GM12878 (cell line): Measurements from ENCODE around the gene ECEL1. TPM values are rescaled to one million over a fixed set of nuclear protein-coding genes. Genes with fewer than 3 reads are reported as not detected.

Experiments
- EP300 ChIP-seq, 2 experiments: fragments of 150-350 bp in 1 of 2; IDR thresholded peaks; 2 replicates each; pipeline ENCODE4 v1.6.1; 2011 to 2012; ENCODE audit warnings: low read depth in 2 of 2, low read length in 2 of 2, borderline replicate concordance in 1 of 2, improper control_type of control experiment in 1 of 2, inconsistent platforms in 1 of 2; ENCODE audit not compliant: control insufficient read depth in 1 of 2
- KLF5 ChIP-seq: fragments of 450-650 bp; IDR thresholded peaks from 2 replicates; pipeline ENCODE4 v1.6.1; 2014; ENCODE audit warnings: mild to moderate bottlenecking; ENCODE audit not compliant: partially characterized antibody
- MEF2A ChIP-seq: IDR thresholded peaks from 2 replicates; pipeline ENCODE4 v1.6.1; 2011; ENCODE audit warnings: low read depth, mild to moderate bottlenecking, low read length, moderate library complexity; ENCODE audit not compliant: insufficient read depth
- PML ChIP-seq: IDR thresholded peaks from 2 replicates; pipeline ENCODE4 v1.6.1; 2012; ENCODE audit warnings: low read length, inconsistent platforms
- RAD21 ChIP-seq: IDR thresholded peaks from 2 replicates; pipeline ENCODE4 v1.6.1; 2011; ENCODE audit warnings: mild to moderate bottlenecking, low read depth, low read length, moderate library complexity; ENCODE audit not compliant: insufficient read depth
- SMAD5 ChIP-seq: IDR thresholded peaks from 2 replicates; pipeline ENCODE4 v1.6.1; 2016; ENCODE audit warnings: antibody characterized with exemption, low read depth
- TCF12 ChIP-seq: IDR thresholded peaks from 2 replicates; pipeline ENCODE4 v1.6.1; 2011; ENCODE audit warnings: low read depth, mild to moderate bottlenecking, low read length
- polyA plus RNA-seq, 11 experiments: library from polyadenylated mRNA; depleted of rRNA in 4 of 11; unstranded in 6 of 11; stranded (reverse) in 5 of 11; fragments of >200 nt; fragmentation: Nextera tagmentation in 4 of 11; fragmentation: Illumina TruSeq in 1 of 11; extraction: Ambion mirVana in 4 of 11; extraction: Trizol in 1 of 11; gene quantifications; 1 replicate in 1 of 11; 2 replicates in 10 of 11; pipeline versions ENCODE4 v1.2.1 to v1.2.3, GENCODE V29; 2011 to 2016; ENCODE audit warnings: inconsistent platforms in 2 of 11, missing spikeins in 2 of 11, low read depth in 1 of 11
- total RNA-seq, 4 experiments: library from RNA; depleted of rRNA in 3 of 4; stranded (reverse); fragments of >200 nt in 3 of 4; fragmentation: Illumina TruSeq in 1 of 4; extraction: Trizol in 1 of 4; gene quantifications; 2 replicates each; pipeline versions ENCODE4 v1.2.1 to v1.2.3, GENCODE V29; 2013 to 2021
- TF ChIP-seq, protein P1 (sequence below): fragments of 450-650 bp; conservative IDR thresholded peaks from 2 replicates; pipeline ENCODE4 v1.6.1; 2017; ENCODE audit warnings: mild to moderate bottlenecking, moderate library complexity
- TF ChIP-seq, protein P2 (sequence below): IDR thresholded peaks from 2 replicates; pipeline ENCODE4 v1.6.1; 2011; ENCODE audit warnings: low read depth, mild to moderate bottlenecking, low read length, moderate library complexity, borderline replicate concordance; ENCODE audit errors: extremely low read depth
- TF ChIP-seq, protein P3 (sequence below): fragments of 450-650 bp; IDR thresholded peaks from 2 replicates; pipeline ENCODE4 v1.6.1; 2016; ENCODE audit warnings: mild to moderate bottlenecking

Gene ECEL1
- total and polyA plus RNA-seq, 10 of the 15 experiments (the other 5 are each of a cell fraction or from before 2014, with no cell fraction given), result not detected

DNA sequence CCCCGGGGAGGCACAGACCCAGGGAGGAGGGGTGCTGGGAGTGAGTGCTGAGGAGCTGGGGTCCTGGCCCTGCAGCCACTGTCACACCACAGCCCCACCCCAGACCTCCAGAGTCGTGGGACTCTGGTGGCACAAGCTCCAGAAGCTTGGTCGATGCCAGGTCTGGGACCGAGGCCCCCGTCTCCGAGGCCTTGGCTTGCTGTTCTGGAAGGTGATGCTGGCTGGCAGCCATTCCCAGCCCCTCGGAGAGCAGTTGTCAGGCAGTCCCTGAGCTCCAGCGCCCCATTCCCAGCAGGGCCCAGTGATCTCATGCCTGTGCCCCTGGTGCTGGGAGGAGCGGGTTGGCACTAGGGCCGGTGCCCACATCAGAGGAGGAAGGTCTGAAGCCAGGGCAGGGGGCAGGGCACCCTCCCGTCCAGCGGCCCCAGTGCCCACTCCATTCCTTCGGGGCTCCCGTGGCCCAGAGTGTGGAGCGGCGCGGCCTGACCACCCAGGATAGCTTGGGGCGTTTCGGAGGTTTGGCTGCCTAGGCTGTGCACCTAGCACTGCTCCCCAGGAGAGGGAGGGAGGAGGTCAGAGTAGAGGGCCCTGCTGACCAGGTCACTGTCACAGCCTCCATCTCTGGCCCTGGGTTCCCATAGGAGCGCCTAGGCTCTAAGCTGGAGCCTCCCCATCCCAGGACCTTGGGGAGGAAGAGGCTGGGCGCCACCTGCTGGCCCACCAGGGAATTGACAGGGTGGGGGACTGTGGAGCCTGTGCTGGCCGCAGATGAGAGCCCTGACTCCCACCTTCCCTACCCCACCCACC, 48.5 kb downstream of the ECEL1 start (continued):
- TF ChIP-seq, protein P1, sequence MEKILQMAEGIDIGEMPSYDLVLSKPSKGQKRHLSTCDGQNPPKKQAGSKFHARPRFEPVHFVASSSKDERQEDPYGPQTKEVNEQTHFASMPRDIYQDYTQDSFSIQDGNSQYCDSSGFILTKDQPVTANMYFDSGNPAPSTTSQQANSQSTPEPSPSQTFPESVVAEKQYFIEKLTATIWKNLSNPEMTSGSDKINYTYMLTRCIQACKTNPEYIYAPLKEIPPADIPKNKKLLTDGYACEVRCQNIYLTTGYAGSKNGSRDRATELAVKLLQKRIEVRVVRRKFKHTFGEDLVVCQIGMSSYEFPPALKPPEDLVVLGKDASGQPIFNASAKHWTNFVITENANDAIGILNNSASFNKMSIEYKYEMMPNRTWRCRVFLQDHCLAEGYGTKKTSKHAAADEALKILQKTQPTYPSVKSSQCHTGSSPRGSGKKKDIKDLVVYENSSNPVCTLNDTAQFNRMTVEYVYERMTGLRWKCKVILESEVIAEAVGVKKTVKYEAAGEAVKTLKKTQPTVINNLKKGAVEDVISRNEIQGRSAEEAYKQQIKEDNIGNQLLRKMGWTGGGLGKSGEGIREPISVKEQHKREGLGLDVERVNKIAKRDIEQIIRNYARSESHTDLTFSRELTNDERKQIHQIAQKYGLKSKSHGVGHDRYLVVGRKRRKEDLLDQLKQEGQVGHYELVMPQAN, result no peak
- TF ChIP-seq MEF2A, result no peak
- no peak for TF ChIP-seq PML
- TF ChIP-seq TCF12, result no peak
- TF ChIP-seq EP300 (IDR thresholded peaks at IDR 0.05; ENCODE audit: borderline replicate concordance in 1 of 2, control insufficient read depth in 1 of 2, low read depth in 2 of 2, low read length in 2 of 2), result no peak
- no peak for TF ChIP-seq KLF5
- 0 out of 2 replicates have a peak, but pooled peaks have one; percentile 14 for TF ChIP-seq RAD21
- TF ChIP-seq, protein P2, sequence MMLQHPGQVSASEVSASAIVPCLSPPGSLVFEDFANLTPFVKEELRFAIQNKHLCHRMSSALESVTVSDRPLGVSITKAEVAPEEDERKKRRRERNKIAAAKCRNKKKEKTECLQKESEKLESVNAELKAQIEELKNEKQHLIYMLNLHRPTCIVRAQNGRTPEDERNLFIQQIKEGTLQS, result no peak
- no peak for TF ChIP-seq SMAD5
- TF ChIP-seq, protein P3, sequence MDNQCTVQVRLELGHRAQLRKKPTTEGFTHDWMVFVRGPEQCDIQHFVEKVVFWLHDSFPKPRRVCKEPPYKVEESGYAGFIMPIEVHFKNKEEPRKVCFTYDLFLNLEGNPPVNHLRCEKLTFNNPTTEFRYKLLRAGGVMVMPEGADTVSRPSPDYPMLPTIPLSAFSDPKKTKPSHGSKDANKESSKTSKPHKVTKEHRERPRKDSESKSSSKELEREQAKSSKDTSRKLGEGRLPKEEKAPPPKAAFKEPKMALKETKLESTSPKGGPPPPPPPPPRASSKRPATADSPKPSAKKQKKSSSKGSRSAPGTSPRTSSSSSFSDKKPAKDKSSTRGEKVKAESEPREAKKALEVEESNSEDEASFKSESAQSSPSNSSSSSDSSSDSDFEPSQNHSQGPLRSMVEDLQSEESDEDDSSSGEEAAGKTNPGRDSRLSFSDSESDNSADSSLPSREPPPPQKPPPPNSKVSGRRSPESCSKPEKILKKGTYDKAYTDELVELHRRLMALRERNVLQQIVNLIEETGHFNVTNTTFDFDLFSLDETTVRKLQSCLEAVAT, result no peak
